ENCODE measurements around the gene UTS2R.
A peak's percentile ranks its signal among the peaks of the same experiment; 100 is the strongest.
"Not testable (repeated sequence)": the region's sequence is repeated elsewhere in the genome, so short reads cannot be mapped to it uniquely, and the experiment has no call there.

The UTS2R gene

GRCh38 chr17:82374626-82375331 is 3.2 kb downstream of the UTS2R start:
- TF ChIP-seq TAF1 (IDR thresholded peaks at IDR 0.05; ENCODE audit: low read depth, low read length), result no peak
- TF ChIP-seq PAX5 (IDR thresholded peaks at IDR 0.05; ENCODE audit: insufficient read depth, low read length, severe bottlenecking), result no peak
- no peak for TF ChIP-seq POU2F2 (IDR thresholded peaks at IDR 0.05; ENCODE audit: low read depth, low read length)
- TF ChIP-seq SPI1 (IDR thresholded peaks at IDR 0.05; ENCODE audit: low read depth, low read length), result no peak
- no peak for TF ChIP-seq POLR2A (IDR thresholded peaks at IDR 0.05; ENCODE audit: low read depth, low read length)
- TF ChIP-seq POLR2AphosphoS5 (IDR thresholded peaks at IDR 0.05; ENCODE audit: low read depth, low read length), result no peak
- no peak for FAIRE-seq

GRCh38 chr17:82375359-82376041 is 3.9 kb downstream of the UTS2R start:
- TF ChIP-seq SPI1 (IDR thresholded peaks at IDR 0.05; ENCODE audit: low read depth, low read length) (no peak), POLR2AphosphoS5 (IDR thresholded peaks at IDR 0.05; ENCODE audit: low read depth, low read length) (no peak), PAX5 (IDR thresholded peaks at IDR 0.05; ENCODE audit: insufficient read depth, low read length, severe bottlenecking) (no peak), POLR2A (IDR thresholded peaks at IDR 0.05; ENCODE audit: low read depth, low read length) (no peak), TAF1 (IDR thresholded peaks at IDR 0.05; ENCODE audit: low read depth, low read length) (no peak), POU2F2 (IDR thresholded peaks at IDR 0.05; ENCODE audit: low read depth, low read length) (no peak)
- DNase-seq (ENCODE audit: insufficient read length, low spot score) (no peak), FAIRE-seq (no peak)

More at GRCh38 chr17:82374626-82375331, 3.2 kb downstream of the UTS2R start:
- DNase-seq (ENCODE audit: insufficient read length, low spot score), result no peak

- DNase-seq (ENCODE audit: insufficient read length, low spot score) (no peak), FAIRE-seq (no peak)
- no peak for TF ChIP-seq POLR2A (IDR thresholded peaks at IDR 0.05; ENCODE audit: low read depth, low read length)
- TF ChIP-seq PAX5 (IDR thresholded peaks at IDR 0.05; ENCODE audit: insufficient read depth, low read length, severe bottlenecking), result no peak
- TF ChIP-seq SPI1 (IDR thresholded peaks at IDR 0.05; ENCODE audit: low read depth, low read length), result no peak
Measured at GRCh38 chr17:82376042-82376730, 4.6 kb downstream of the UTS2R start.

- DNase-seq (ENCODE audit: insufficient read length, low spot score), result not testable (repeated sequence)
Measured at GRCh38 chr17:82377294-82377693, 5.7 kb downstream of the UTS2R start.

GRCh38 chr17:82377924-82378740 is 6.6 kb downstream of the UTS2R start:
- FAIRE-seq (no peak), DNase-seq (ENCODE audit: insufficient read length, low spot score) (no peak)
- TF ChIP-seq SPI1 (IDR thresholded peaks at IDR 0.05; ENCODE audit: low read depth, low read length), result no peak
- no peak for TF ChIP-seq POLR2A (IDR thresholded peaks at IDR 0.05; ENCODE audit: low read depth, low read length)
- TF ChIP-seq TAF1 (IDR thresholded peaks at IDR 0.05; ENCODE audit: low read depth, low read length), result no peak
- no peak for TF ChIP-seq PAX5 (IDR thresholded peaks at IDR 0.05; ENCODE audit: insufficient read depth, low read length, severe bottlenecking)

More at GRCh38 chr17:82377294-82377693, 5.7 kb downstream of the UTS2R start:
- FAIRE-seq, result not testable (repeated sequence)

- FAIRE-seq, result no peak
- DNase-seq (ENCODE audit: insufficient read length, low spot score), result no peak
- TF ChIP-seq SPI1 (IDR thresholded peaks at IDR 0.05; ENCODE audit: low read depth, low read length) (no peak), POU2F2 (IDR thresholded peaks at IDR 0.05; ENCODE audit: low read depth, low read length) (no peak), PAX5 (IDR thresholded peaks at IDR 0.05; ENCODE audit: insufficient read depth, low read length, severe bottlenecking) (no peak), POLR2AphosphoS5 (IDR thresholded peaks at IDR 0.05; ENCODE audit: low read depth, low read length) (no peak), TAF1 (IDR thresholded peaks at IDR 0.05; ENCODE audit: low read depth, low read length) (no peak), POLR2A (IDR thresholded peaks at IDR 0.05; ENCODE audit: low read depth, low read length) (no peak)
Measured at GRCh38 chr17:82378741-82379021, 7.1 kb downstream of the UTS2R start.

- peak; percentile 99 for FAIRE-seq
- DNase-seq (ENCODE audit: insufficient read length, low spot score), result no peak
- no peak for TF ChIP-seq POLR2A (IDR thresholded peaks at IDR 0.05; ENCODE audit: low read depth, low read length)
- TF ChIP-seq POLR2AphosphoS5 (IDR thresholded peaks at IDR 0.05; ENCODE audit: low read depth, low read length), result no peak
- no peak for TF ChIP-seq PAX5 (IDR thresholded peaks at IDR 0.05; ENCODE audit: insufficient read depth, low read length, severe bottlenecking)
- no peak for TF ChIP-seq SPI1 (IDR thresholded peaks at IDR 0.05; ENCODE audit: low read depth, low read length)
- TF ChIP-seq POU2F2 (IDR thresholded peaks at IDR 0.05; ENCODE audit: low read depth, low read length), result peak; percentile 62; the same call in 1 of the 2 replicates
- no peak for TF ChIP-seq TAF1 (IDR thresholded peaks at IDR 0.05; ENCODE audit: low read depth, low read length)
Measured at GRCh38 chr17:82380860-82381702, 9.5 kb downstream of the UTS2R start.

- not testable (repeated sequence) for FAIRE-seq; DNase-seq (ENCODE audit: insufficient read length, low spot score)
Measured at GRCh38 chr17:82381703-82382009, 10.1 kb downstream of the UTS2R start.

- not testable (repeated sequence) for DNase-seq (ENCODE audit: insufficient read length, low spot score); FAIRE-seq
Measured at GRCh38 chr17:82382220-82382932, 10.8 kb downstream of the UTS2R start.

Data from GM12891 (cell line).